ENCODE results near the gene CNTNAP2.
"Not testable (repeated sequence)": the region's sequence is repeated elsewhere in the genome, so short reads cannot be mapped to it uniquely, and the experiment has no call there.

The CNTNAP2 gene

GRCh38 chr7:148304456-148304855, 2187.9 kb downstream of the CNTNAP2 start:
- in situ Hi-C loops (cut with HindIII; ENCODE audit: low sequenced_read_pairs) = no loop called here

GRCh38 chr7:148306759-148307158, 2190.2 kb downstream of the CNTNAP2 start:
- in situ Hi-C loops (cut with HindIII; ENCODE audit: low sequenced_read_pairs) = no loop called here

GRCh38 chr7:148318102-148318811, 2201.7 kb downstream of the CNTNAP2 start:
- in situ Hi-C loops (cut with HindIII; ENCODE audit: low sequenced_read_pairs) = no loop called here

GRCh38 chr7:148318838-148319237, 2202.2 kb downstream of the CNTNAP2 start:
- in situ Hi-C loops (cut with HindIII; ENCODE audit: low sequenced_read_pairs) = no loop called here

GRCh38 chr7:148319316-148319808, 2202.8 kb downstream of the CNTNAP2 start:
- in situ Hi-C loops (cut with HindIII; ENCODE audit: low sequenced_read_pairs) = no loop called here

- in situ Hi-C loops (cut with HindIII; ENCODE audit: low sequenced_read_pairs) = no loop called here
These were observed 2208.6 kb downstream of the CNTNAP2 start for GRCh38 chr7:148325208-148325607.

GRCh38 chr7:148327379-148327778, 2210.8 kb downstream of the CNTNAP2 start:
- in situ Hi-C loops (cut with HindIII; ENCODE audit: low sequenced_read_pairs) = no loop called here

GRCh38 chr7:148328906-148329305, 2212.3 kb downstream of the CNTNAP2 start:
- in situ Hi-C loops (cut with HindIII; ENCODE audit: low sequenced_read_pairs) = no loop called here

- in situ Hi-C loops (cut with HindIII; ENCODE audit: low sequenced_read_pairs) = no loop called here
These were observed 2213.7 kb downstream of the CNTNAP2 start for GRCh38 chr7:148330124-148330818.

- in situ Hi-C loops (cut with HindIII; ENCODE audit: low sequenced_read_pairs) = no loop called here
These were observed 2214.2 kb downstream of the CNTNAP2 start for GRCh38 chr7:148330822-148331221.

GRCh38 chr7:148331456-148331855, 2214.9 kb downstream of the CNTNAP2 start:
- in situ Hi-C loops (cut with HindIII; ENCODE audit: low sequenced_read_pairs) = not testable (repeated sequence)

GRCh38 chr7:148332191-148333186, 2215.9 kb downstream of the CNTNAP2 start:
- in situ Hi-C loops (cut with HindIII; ENCODE audit: low sequenced_read_pairs) = no loop called here

GRCh38 chr7:148334441-148334956, 2217.9 kb downstream of the CNTNAP2 start:
- in situ Hi-C loops (cut with HindIII; ENCODE audit: low sequenced_read_pairs) = no loop called here

GRCh38 chr7:148334959-148335577, 2218.5 kb downstream of the CNTNAP2 start:
- in situ Hi-C loops (cut with HindIII; ENCODE audit: low sequenced_read_pairs) = no loop called here

GRCh38 chr7:148335790-148336189, 2219.2 kb downstream of the CNTNAP2 start:
- in situ Hi-C loops (cut with HindIII; ENCODE audit: low sequenced_read_pairs) = no loop called here

- in situ Hi-C loops (cut with HindIII; ENCODE audit: low sequenced_read_pairs) = no loop called here
These were observed 2219.8 kb downstream of the CNTNAP2 start for GRCh38 chr7:148336411-148336810.

GRCh38 chr7:148337246-148337965, 2220.8 kb downstream of the CNTNAP2 start:
- in situ Hi-C loops (cut with HindIII; ENCODE audit: low sequenced_read_pairs) = no loop called here

GRCh38 chr7:148337995-148338747, 2221.6 kb downstream of the CNTNAP2 start:
- in situ Hi-C loops (cut with HindIII; ENCODE audit: low sequenced_read_pairs) = no loop called here
